Smooth muscle cell (in vitro differentiated cells): Measurements from ENCODE around the gene ZFR2. TPM values are rescaled to one million over a fixed set of nuclear protein-coding genes. Genes with fewer than 3 reads are reported as not detected.

Experiments used
- DNase-seq: peaks from one replicate; lab custom pipeline; 2025; ENCODE audit not compliant: unreplicated experiment; lab: John Stamatoyannopoulos, UW
- H2AFZ ChIP-seq: fragments of 200-600 bp; sonication (generic); 2 replicates; pipeline ENCODE4 v1.6.0; 2016; ENCODE audit warnings: antibody characterized with exemption, low read depth, mild to moderate bottlenecking
- H3F3A ChIP-seq: fragments of 200-600 bp; sonication (generic); 2 replicates; pipeline ENCODE4 v1.6.0; 2017; ENCODE audit warnings: antibody characterized with exemption, low read depth
- H3K27ac ChIP-seq: fragments of 200-600 bp; sonication (generic); 2 replicates; pipeline ENCODE4 v1.5.1; 2016; ENCODE audit warnings: low read depth, mild to moderate bottlenecking
- H3K27me3 ChIP-seq: fragments of 200-600 bp; sonication (generic); 2 replicates; pipeline ENCODE4 v1.6.1; 2016; ENCODE audit warnings: low read depth, mild to moderate bottlenecking
- H3K36me3 ChIP-seq: fragments of 200-600 bp; sonication (generic); 2 replicates; pipeline ENCODE4 v1.5.1; 2016; ENCODE audit warnings: low read depth
- H3K4me1 ChIP-seq: fragments of 200-600 bp; sonication (generic); 2 replicates; pipeline ENCODE4 v1.5.1; 2016; ENCODE audit warnings: low read depth
- H3K4me2 ChIP-seq: fragments of 200-600 bp; sonication (generic); 2 replicates; pipeline ENCODE4 v1.6.0; 2016; ENCODE audit warnings: mild to moderate bottlenecking
- H3K4me3 ChIP-seq: fragments of 200-600 bp; sonication (generic); 2 replicates; pipeline ENCODE4 v1.5.1; 2016; ENCODE audit warnings: mild to moderate bottlenecking
- H3K79me2 ChIP-seq: fragments of 200-600 bp; sonication (generic); 2 replicates; pipeline ENCODE4 v1.6.0; 2016; ENCODE audit warnings: low read depth, mild to moderate bottlenecking
- H3K9ac ChIP-seq: fragments of 200-600 bp; sonication (generic); 2 replicates; pipeline ENCODE4 v1.6.0; 2016; ENCODE audit warnings: low read depth
- H3K9me3 ChIP-seq: fragments of 200-600 bp; sonication (generic); replicated peaks from 2 replicates; pipeline ENCODE4 v1.5.1; 2016; ENCODE audit warnings: low read depth
- H4K20me1 ChIP-seq: fragments of 200-600 bp; sonication (generic); 2 replicates; pipeline ENCODE4 v1.6.0; 2016; ENCODE audit warnings: low read depth
- CTCF ChIP-seq: fragments of 200-600 bp; sonication (generic); IDR thresholded peaks from 2 replicates; pipeline ENCODE4 v1.5.1; 2017; ENCODE audit warnings: borderline replicate concordance, mild to moderate bottlenecking, antibody characterized with exemption; ENCODE audit not compliant: insufficient read depth, poor library complexity, severe bottlenecking
- WGBS: methylation state at CpG from one replicate; pipeline ENCODE4 v1.1.7; 2016; ENCODE audit warnings: low lambda C conversion rate; 5-methylcytosine and 5-hydroxymethylcytosine counted together
- polyA plus RNA-seq: library from polyadenylated mRNA; unstranded; fragments of >200 nt; fragmentation: Nextera tagmentation; extraction: Ambion mirVana; gene quantifications from 2 replicates; pipeline ENCODE4 v1.2.1, GENCODE V29; 2016
- total RNA-seq: library from RNA; depleted of rRNA; stranded (reverse); fragments of >200 nt; gene quantifications from 2 replicates; pipeline ENCODE4 v1.2.3, GENCODE V29; 2014

ZFR2 gene
- total and polyA plus RNA-seq, 2 experiments from 2014 or later: 0.54 to 1.8 TPM

DNA sequence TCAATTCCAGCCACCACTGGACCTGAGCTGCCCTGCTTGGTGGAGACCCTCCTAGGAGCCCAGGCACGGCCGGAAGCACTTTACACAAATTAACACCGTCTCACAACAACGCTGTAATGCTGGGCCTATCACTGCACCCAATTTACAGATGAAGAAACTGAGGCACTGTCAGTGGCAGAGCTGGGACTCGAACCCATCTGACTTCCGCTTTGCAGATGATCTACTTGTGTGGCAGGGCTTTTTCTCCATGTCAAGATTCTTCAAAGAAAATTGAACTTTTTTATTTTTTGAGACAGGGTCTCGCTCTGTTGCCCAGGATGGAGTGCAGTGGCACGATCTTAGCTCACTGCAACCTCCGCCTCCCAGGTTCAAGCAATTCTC is 33.8 kb downstream of the ZFR2 start:
- Histone ChIP-seq H3K36me3 (no peaks in the 10 kb centered on the region), H3K4me3 (no peak overlapping the region), H3K27ac (no peak overlapping the region), H3K9ac (no peak overlapping the region), H3F3A (no peaks in the 10 kb centered on the region), H3K4me2 (no peak overlapping the region), H3K27me3 (no peaks in the 10 kb centered on the region), H2AFZ (no peak overlapping the region), H3K4me1 (no peaks in the 10 kb centered on the region), H4K20me1 (no peaks in the 10 kb centered on the region), H3K79me2 (no peaks in the 10 kb centered on the region), H3K9me3 (no peaks in the 10 kb centered on the region)
- WGBS: 92% methylated on average over 9 of the region's 9 CpGs
- no peak for DNase-seq
- no peak for TF ChIP-seq CTCF

GRCh38 chr19:3834349-3835054 is 34.3 kb downstream of the ZFR2 start:
- no peak for TF ChIP-seq CTCF
- H3K4me3 ChIP-seq: no peak overlapping the region
- H3K9me3 ChIP-seq: no peaks in the 10 kb centered on the region
- no peaks in the 10 kb centered on the region for H3K4me1 ChIP-seq
- no peak overlapping the region for H3K27ac ChIP-seq
- no peaks in the 10 kb centered on the region for H4K20me1 ChIP-seq
- no peaks in the 10 kb centered on the region for H3K79me2 ChIP-seq
- no peak overlapping the region for H2AFZ ChIP-seq
- WGBS: 95% methylated on average over 35 of the region's 35 CpGs
- DNase-seq: no peak
- H3K27me3 ChIP-seq: no peaks in the 10 kb centered on the region
- H3F3A ChIP-seq: no peaks in the 10 kb centered on the region
- H3K4me2 ChIP-seq: no peak overlapping the region
- H3K36me3 ChIP-seq: no peaks in the 10 kb centered on the region
- no peak overlapping the region for H3K9ac ChIP-seq

GRCh38 chr19:3833578-3834348 is 35.1 kb downstream of the ZFR2 start:
- no peak for DNase-seq
- Histone ChIP-seq H3K27ac (no peak overlapping the region), H2AFZ (no peak overlapping the region), H3K9me3 (no peaks in the 10 kb centered on the region), H4K20me1 (no peaks in the 10 kb centered on the region), H3K27me3 (no peaks in the 10 kb centered on the region), H3K9ac (no peak overlapping the region), H3K36me3 (no peaks in the 10 kb centered on the region), H3K79me2 (no peaks in the 10 kb centered on the region), H3K4me2 (no peak overlapping the region), H3F3A (no peaks in the 10 kb centered on the region), H3K4me1 (no peaks in the 10 kb centered on the region), H3K4me3 (no peak overlapping the region)
- TF ChIP-seq CTCF: no peak
- WGBS: 83% methylated on average over 33 of the region's 34 CpGs
